Measurements from ENCODE around the gene BBX.

BBX gene

DNA sequence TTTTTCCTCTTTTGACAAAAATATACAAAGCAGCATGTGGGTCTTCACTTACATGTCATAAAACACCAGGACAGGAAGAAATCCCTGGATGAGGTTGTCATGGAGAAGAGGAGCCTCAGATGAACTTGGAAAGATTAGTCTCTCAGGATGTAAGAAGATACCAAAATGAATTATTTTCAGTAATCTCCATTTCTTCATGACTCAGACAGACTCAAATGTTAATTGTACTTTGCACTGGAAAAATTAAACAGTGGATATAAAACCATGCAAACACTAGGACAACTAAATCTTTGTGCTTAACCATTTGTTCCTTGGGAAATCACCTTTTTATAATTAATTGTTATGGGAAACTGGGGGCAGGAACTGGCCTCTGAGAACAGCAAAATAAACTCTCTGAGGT lies 331.1 kb downstream of the BBX start:
- no peak for DNase-seq

DNA sequence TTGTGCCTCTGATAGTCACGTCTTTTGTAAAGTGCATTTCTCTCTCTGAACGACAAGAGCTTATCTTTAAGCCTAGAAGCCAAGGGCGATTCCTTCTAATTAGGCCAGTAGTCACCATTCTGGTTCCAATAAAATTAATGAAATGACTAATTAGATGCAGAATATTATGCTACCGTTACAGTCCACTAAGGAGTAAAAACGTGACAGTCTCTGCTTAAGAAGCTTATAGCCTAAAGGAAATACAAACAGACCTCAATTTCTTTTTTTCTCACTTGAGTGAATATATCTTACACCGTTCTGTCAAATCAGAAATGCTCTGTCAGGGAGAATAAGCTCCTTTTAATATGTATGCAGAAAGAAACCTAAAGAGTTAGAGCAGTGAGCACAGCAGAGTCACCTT lies 332.0 kb downstream of the BBX start:
- no peak for DNase-seq

DNA sequence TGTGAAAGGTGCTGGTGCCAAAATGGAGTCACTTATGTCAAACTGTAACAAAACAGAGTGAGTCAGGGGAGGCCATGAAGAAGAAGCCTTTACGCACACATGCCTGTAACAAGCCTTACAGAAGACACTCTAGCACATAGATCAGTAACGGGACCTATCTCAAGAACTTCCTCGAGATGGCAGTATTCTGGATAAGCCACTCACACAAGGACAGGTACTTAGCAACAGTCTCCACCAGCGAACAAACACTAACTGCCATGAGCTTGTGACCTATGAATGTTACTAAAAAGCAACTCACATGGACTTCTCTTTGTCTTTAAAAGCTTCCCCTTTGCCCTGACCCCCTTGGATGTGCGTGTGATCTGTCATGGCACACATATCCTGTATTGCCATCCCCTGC lies 332.9 kb downstream of the BBX start:
- DNase-seq: peak; percentile 12 to 17

DNA sequence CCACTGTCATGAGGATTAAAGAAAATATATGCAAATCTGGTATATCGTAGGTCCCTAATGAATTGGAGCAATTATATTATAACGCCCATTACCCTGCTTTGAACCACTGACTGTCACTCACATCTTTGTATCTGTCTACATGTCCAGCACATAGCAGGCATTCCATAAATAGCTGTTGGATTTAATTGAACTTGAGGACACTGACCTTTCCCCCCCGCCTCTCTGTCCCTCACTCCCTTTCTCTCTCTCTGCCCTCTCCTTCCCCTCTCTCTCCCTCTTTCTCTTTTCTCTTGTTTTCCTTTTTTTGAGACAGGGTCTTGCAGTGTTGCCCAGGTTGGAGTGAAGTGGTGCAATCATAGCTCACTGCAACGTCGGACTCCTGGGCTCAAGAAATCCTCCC lies 335.1 kb downstream of the BBX start:
- no peak for DNase-seq

DNA sequence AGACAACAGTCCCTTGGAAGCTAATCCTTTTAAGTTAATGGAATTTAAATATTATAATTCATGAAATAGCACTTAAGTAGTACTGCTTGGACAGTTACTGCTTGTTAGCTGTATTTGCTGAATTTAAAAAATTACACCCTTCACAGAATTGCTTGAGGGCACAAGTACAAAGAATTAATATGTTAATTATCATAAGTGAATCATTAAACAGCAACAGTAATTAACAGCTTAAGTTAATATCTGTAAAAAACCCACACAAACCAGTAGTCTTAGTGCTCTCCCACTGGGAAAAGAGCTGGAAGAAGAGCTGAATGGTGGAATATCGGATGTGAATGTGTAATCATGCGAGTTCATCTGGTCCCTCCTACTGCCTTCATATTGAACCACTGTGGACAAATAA lies 336.1 kb downstream of the BBX start:
- DNase-seq: no peak

All from SHP77 (cell line).